WERI-Rb-1 (cell line): Measurements from ENCODE around the gene MCHR1.

Experiments used
- DNase-seq: peaks from one replicate; pipeline ENCODE4 v3.0.0-alpha.2; 2020
- H3K27ac ChIP-seq: fragments of 250-450 bp; sonication (Bioruptor Pico); 2 replicates; pipeline ENCODE4 v1.5.1; 2020; ENCODE audit warnings: mild to moderate bottlenecking, moderate library complexity
- H3K27me3 ChIP-seq: fragments of 250-450 bp; sonication (Bioruptor Pico); 2 replicates; pipeline ENCODE4 v1.5.1; 2021; ENCODE audit warnings: mild to moderate bottlenecking, low read depth, moderate library complexity; ENCODE audit not compliant: insufficient read depth, severe bottlenecking
- H3K36me3 ChIP-seq: fragments of 250-450 bp; sonication (Bioruptor Pico); 2 replicates; pipeline ENCODE4 v1.5.1; 2020; ENCODE audit warnings: mild to moderate bottlenecking, moderate library complexity
- H3K4me3 ChIP-seq: 2 replicates; pipeline ENCODE4 v1.5.1; 2011; ENCODE audit warnings: low read depth, mild to moderate bottlenecking, control low read depth, low read length
- H3K9me3 ChIP-seq: fragments of 250-450 bp; sonication (Bioruptor Pico); 2 replicates; pipeline ENCODE4 v1.5.1; 2021; ENCODE audit warnings: mild to moderate bottlenecking, moderate library complexity; ENCODE audit not compliant: severe bottlenecking
- CTCF ChIP-seq: IDR thresholded peaks from 2 replicates; pipeline ENCODE4 v1.5.1; 2011; ENCODE audit warnings: low read depth, mild to moderate bottlenecking, control low read depth, inconsistent platforms, low read length

Gene MCHR1

DNA sequence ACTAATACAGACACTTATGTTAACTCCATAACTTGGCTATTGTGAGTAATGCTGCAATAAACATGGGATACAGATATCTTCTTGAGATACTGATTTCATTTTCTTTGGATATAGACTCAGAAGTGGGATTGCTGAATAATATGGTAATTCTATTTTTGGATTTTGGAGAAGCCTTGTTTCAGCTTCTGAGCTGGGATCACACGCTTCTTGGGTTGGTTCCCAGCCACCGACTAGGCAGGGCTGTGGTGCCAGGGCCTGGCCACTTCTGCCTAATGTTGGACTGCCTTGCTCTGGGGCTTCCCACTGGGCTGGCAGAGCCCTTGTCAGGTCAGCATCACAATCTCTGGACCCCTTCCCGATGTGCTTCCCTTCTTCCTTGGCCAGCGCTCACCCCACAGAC lies 14.0 kb upstream of the MCHR1 start:
- H3K27ac ChIP-seq, result peak overlapping the region; percentile 37; the same call in 1 of the 2 replicates
- H3K9me3 ChIP-seq, result no peaks in the 10 kb centered on the region
- no peaks in the 10 kb centered on the region for H3K27me3 ChIP-seq
- DNase-seq, result no peak
- TF ChIP-seq CTCF, result no peak
- no peak overlapping the region for H3K4me3 ChIP-seq
- H3K36me3 ChIP-seq, result no peaks in the 10 kb centered on the region

GRCh38 chr22:40666151-40666848 lies 13.0 kb upstream of the MCHR1 start:
- no peak for TF ChIP-seq CTCF
- DNase-seq, result peak; percentile 65
- Histone ChIP-seq H3K36me3 (no peaks in the 10 kb centered on the region), H3K27ac (peak overlapping the region; percentile 16), H3K27me3 (no peaks in the 10 kb centered on the region), H3K4me3 (no peak overlapping the region), H3K9me3 (no peaks in the 10 kb centered on the region)

- Histone ChIP-seq H3K36me3 (no peaks in the 10 kb centered on the region), H3K27ac (no peak overlapping the region), H3K9me3 (no peaks in the 10 kb centered on the region), H3K4me3 (no peak overlapping the region), H3K27me3 (no peaks in the 10 kb centered on the region)
- no peak for DNase-seq
- no peak for TF ChIP-seq CTCF
Measured at GRCh38 chr22:40668611-40669411, 10.5 kb upstream of the MCHR1 start.

DNA sequence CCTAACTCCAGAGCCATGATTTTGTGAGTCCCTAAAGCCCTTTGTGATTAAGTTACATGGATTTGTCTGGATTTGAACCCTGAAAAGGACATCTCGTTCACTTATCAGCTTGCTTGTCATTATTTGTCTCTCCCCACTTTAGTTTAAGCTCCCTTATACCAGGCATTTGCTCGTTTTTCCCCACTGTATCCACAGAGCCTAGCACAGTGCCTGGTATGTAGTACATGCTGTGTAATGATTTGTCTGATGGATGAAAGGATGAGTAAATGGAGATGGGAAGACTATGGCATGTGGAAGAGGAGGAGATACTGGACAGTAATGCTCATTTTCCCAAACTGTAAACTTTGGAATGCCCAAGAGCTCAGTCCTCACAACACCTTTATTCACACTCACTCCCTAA lies 9.2 kb upstream of the MCHR1 start:
- H3K27me3 ChIP-seq, result no peaks in the 10 kb centered on the region
- DNase-seq, result no peak
- H3K27ac ChIP-seq, result no peak overlapping the region
- H3K4me3 ChIP-seq, result no peak overlapping the region
- TF ChIP-seq CTCF, result no peak
- no peaks in the 10 kb centered on the region for H3K36me3 ChIP-seq
- H3K9me3 ChIP-seq, result no peaks in the 10 kb centered on the region

DNA sequence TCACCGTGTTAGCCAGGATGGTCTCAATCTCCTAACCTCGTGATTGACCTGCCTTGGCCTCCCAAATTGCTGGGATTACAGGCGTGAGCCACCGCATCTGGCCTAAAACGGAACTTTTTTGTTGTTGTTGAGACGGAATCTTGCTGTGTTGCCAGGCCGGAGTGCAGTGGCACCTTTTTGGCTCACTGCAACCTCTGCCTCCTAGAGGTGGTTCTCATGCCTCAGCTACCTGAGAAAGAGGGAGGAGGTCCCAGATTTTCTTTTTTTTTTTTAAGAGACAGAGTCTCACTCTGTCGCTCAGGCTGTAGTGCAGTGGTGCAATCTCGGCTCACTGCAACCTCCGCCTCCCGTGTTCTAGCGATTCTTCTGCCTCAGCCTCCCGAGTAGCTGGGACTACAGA lies 7.9 kb upstream of the MCHR1 start:
- no peak for TF ChIP-seq CTCF
- Histone ChIP-seq H3K27me3 (no peaks in the 10 kb centered on the region), H3K4me3 (no peak overlapping the region), H3K36me3 (no peaks in the 10 kb centered on the region), H3K27ac (no peak overlapping the region), H3K9me3 (no peaks in the 10 kb centered on the region)
- no peak for DNase-seq
